Measurements from ENCODE around the gene STAB1.

Gene STAB1

GRCh38 chr3:52534281-52535183, 39.4 kb downstream of the STAB1 start:
- DNase-seq (ENCODE audit: extremely low read depth in 1 of 2, low read depth in 1 of 2): no peak

- DNase-seq (ENCODE audit: extremely low read depth in 1 of 2, low read depth in 1 of 2): no peak
Measured at GRCh38 chr3:52535411-52536111, 40.4 kb downstream of the STAB1 start.

- no peak for DNase-seq (ENCODE audit: extremely low read depth in 1 of 2, low read depth in 1 of 2)
Measured at GRCh38 chr3:52536112-52536368, 40.9 kb downstream of the STAB1 start.

GRCh38 chr3:52536369-52537164, 41.4 kb downstream of the STAB1 start, which contains the start of gene UQCC5:
Gene UQCC5, plus strand, starts transcription at chr3:52536605. Its CDS starts 151 bp downstream, at chr3:52536756.
- DNase-seq (ENCODE audit: extremely low read depth in 1 of 2, low read depth in 1 of 2): peak; percentile 95 to 97

GRCh38 chr3:52537165-52537620, 42.1 kb downstream of the STAB1 start:
- no peak for DNase-seq (ENCODE audit: extremely low read depth in 1 of 2, low read depth in 1 of 2)

GRCh38 chr3:52537726-52538421, 42.7 kb downstream of the STAB1 start:
- DNase-seq (ENCODE audit: extremely low read depth in 1 of 2, low read depth in 1 of 2): no peak

GRCh38 chr3:52539010-52539653, 44.0 kb downstream of the STAB1 start:
- no peak for DNase-seq (ENCODE audit: extremely low read depth in 1 of 2, low read depth in 1 of 2)

- no peak for DNase-seq (ENCODE audit: extremely low read depth in 1 of 2, low read depth in 1 of 2)
Measured at GRCh38 chr3:52541050-52541449, 45.9 kb downstream of the STAB1 start.

GRCh38 chr3:52544937-52545336, 49.8 kb downstream of the STAB1 start:
- no peak for DNase-seq (ENCODE audit: extremely low read depth in 1 of 2, low read depth in 1 of 2)

- DNase-seq (ENCODE audit: extremely low read depth in 1 of 2, low read depth in 1 of 2): no peak
Measured at GRCh38 chr3:52546111-52546901, 51.2 kb downstream of the STAB1 start.

GRCh38 chr3:52547143-52547542, 52.0 kb downstream of the STAB1 start:
- DNase-seq (ENCODE audit: extremely low read depth in 1 of 2, low read depth in 1 of 2): no peak

GRCh38 chr3:52551118-52551517, 56.0 kb downstream of the STAB1 start:
- DNase-seq (ENCODE audit: extremely low read depth in 1 of 2, low read depth in 1 of 2): no peak

- DNase-seq (ENCODE audit: extremely low read depth in 1 of 2, low read depth in 1 of 2): no peak
Measured at GRCh38 chr3:52552089-52552488, 57.0 kb downstream of the STAB1 start.

GRCh38 chr3:52554026-52554755, 59.1 kb downstream of the STAB1 start:
- no peak for DNase-seq (ENCODE audit: extremely low read depth in 1 of 2, low read depth in 1 of 2)

- DNase-seq (ENCODE audit: extremely low read depth in 1 of 2, low read depth in 1 of 2): no peak
Measured at GRCh38 chr3:52555056-52555455, 59.9 kb downstream of the STAB1 start.

GRCh38 chr3:52557011-52557960, 62.1 kb downstream of the STAB1 start:
- no peak for DNase-seq (ENCODE audit: extremely low read depth in 1 of 2, low read depth in 1 of 2)

- DNase-seq (ENCODE audit: extremely low read depth in 1 of 2, low read depth in 1 of 2): no peak
Measured at GRCh38 chr3:52558436-52558835, 63.3 kb downstream of the STAB1 start.

Data from stimulated activated CD8-positive, alpha-beta memory T cell treated with anti-CD3 and anti-CD28 coated beads, Interleukin-7, amount 100 ng/mL, for 48 hours (primary cell).